PC-3 (cell line): ENCODE measurements around the gene HSPA5.

Experiments
- EZH2 ChIP-seq: fragments of 300-600 bp; sonication (generic); IDR thresholded peaks from one replicate; pipeline ENCODE4 v1.6.1; 2017; ENCODE audit warnings: antibody characterized with exemption, mild to moderate bottlenecking, low read length; ENCODE audit not compliant: unreplicated experiment
- TF ChIP-seq, protein P1 (sequence below): fragments of 300-600 bp; sonication (generic); conservative IDR thresholded peaks from 2 replicates; pipeline ENCODE4 v1.5.1; 2017; ENCODE audit warnings: antibody characterized with exemption, low read depth, mild to moderate bottlenecking, low read length

DNA sequence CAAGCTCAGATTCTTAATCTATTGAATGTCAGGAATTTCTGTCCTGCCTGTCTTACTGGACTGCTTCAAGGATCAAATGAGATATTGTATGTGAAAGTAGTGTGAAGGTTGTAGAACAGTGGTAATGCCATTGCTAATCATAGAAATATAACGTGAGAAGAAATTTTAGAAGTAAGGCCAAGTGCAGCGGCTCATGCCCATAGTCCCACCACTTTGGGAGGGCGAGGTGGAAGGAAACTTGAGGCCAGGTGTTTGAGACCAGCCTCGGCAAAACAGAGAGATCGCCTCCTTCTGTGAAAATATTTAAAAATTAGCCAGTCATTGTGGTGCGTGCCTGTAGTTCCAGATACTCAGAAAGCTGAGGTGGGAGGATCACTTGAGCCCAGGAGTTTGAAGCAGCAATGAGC is 5.1 kb upstream of the HSPA5 start:
- TF ChIP-seq EZH2, result no peak
- TF ChIP-seq, protein P1, sequence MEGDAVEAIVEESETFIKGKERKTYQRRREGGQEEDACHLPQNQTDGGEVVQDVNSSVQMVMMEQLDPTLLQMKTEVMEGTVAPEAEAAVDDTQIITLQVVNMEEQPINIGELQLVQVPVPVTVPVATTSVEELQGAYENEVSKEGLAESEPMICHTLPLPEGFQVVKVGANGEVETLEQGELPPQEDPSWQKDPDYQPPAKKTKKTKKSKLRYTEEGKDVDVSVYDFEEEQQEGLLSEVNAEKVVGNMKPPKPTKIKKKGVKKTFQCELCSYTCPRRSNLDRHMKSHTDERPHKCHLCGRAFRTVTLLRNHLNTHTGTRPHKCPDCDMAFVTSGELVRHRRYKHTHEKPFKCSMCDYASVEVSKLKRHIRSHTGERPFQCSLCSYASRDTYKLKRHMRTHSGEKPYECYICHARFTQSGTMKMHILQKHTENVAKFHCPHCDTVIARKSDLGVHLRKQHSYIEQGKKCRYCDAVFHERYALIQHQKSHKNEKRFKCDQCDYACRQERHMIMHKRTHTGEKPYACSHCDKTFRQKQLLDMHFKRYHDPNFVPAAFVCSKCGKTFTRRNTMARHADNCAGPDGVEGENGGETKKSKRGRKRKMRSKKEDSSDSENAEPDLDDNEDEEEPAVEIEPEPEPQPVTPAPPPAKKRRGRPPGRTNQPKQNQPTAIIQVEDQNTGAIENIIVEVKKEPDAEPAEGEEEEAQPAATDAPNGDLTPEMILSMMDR, result no peak
